ENCODE measurements around the gene SLCO2B1.

SLCO2B1 gene

DNA sequence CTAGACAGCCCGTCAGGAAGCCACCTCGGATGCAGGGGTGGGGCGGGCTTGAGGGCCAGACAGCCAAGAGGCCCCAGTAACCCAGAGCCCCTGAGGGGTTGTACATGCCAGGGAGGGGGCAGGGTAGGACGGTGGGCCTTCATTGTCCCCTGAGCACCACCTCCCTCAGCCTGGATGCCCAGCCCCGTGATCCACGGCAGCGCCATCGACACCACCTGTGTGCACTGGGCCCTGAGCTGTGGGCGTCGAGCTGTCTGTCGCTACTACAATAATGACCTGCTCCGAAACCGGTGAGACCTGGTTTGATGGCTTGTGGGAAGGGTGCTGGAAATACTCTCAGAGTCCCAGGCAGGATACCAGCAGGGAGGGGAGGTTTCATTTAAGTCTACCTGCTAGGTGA is 52.2 kb downstream of the SLCO2B1 start:
- in situ Hi-C loops (cut with HindIII; ENCODE audit: low pct_ligation_motif_present, low pct_unique_long_range_greater_than_20kb, low sequenced_read_pairs) = no loop called here
- no peak for DNase-seq

GRCh38 chr11:75203641-75204011 is 52.7 kb downstream of the SLCO2B1 start:
- in situ Hi-C loops (cut with HindIII; ENCODE audit: low pct_ligation_motif_present, low pct_unique_long_range_greater_than_20kb, low sequenced_read_pairs) = no loop called here

GRCh38 chr11:75204012-75204674 is 53.2 kb downstream of the SLCO2B1 start:
- DNase-seq = no peak
- in situ Hi-C loops (cut with HindIII; ENCODE audit: low pct_ligation_motif_present, low pct_unique_long_range_greater_than_20kb, low sequenced_read_pairs) = no loop called here

More at GRCh38 chr11:75203641-75204011, 52.7 kb downstream of the SLCO2B1 start:
- no peak for DNase-seq

GRCh38 chr11:75204685-75205563 is 54.0 kb downstream of the SLCO2B1 start:
- DNase-seq = peak; percentile 79
- in situ Hi-C loops (cut with HindIII; ENCODE audit: low pct_ligation_motif_present, low pct_unique_long_range_greater_than_20kb, low sequenced_read_pairs) = no loop called here

- DNase-seq = no peak
- in situ Hi-C loops (cut with HindIII; ENCODE audit: low pct_ligation_motif_present, low pct_unique_long_range_greater_than_20kb, low sequenced_read_pairs) = no loop called here
These were observed 54.7 kb downstream of the SLCO2B1 start for GRCh38 chr11:75205564-75206020.

GRCh38 chr11:75208446-75208845 is 57.5 kb downstream of the SLCO2B1 start:
- in situ Hi-C loops (cut with HindIII; ENCODE audit: low pct_ligation_motif_present, low pct_unique_long_range_greater_than_20kb, low sequenced_read_pairs) = no loop called here
- DNase-seq = no peak

DNA sequence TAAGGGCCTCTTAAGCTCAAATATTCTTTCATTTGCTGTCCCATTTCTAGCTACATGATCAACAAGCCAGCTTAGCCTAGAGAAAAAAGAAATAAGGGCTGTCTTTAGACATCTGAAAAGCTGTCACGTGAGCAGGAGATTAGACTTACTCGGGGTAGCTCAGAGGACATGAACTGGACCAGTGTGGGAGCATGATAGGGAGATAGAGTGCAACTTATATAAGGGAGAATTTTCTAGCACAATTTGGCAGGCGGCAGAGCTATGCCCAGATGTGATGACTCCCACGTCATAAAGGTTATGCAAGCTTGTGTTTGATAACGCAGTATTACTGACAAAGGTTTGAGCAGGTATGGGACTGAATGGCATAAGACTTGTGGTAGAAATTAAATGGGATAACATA is 61.5 kb downstream of the SLCO2B1 start:
- in situ Hi-C loops (cut with HindIII; ENCODE audit: low pct_ligation_motif_present, low pct_unique_long_range_greater_than_20kb, low sequenced_read_pairs) = no loop called here
- no peak for DNase-seq

- DNase-seq = peak; percentile 81
- in situ Hi-C loops (cut with HindIII; ENCODE audit: low pct_ligation_motif_present, low pct_unique_long_range_greater_than_20kb, low sequenced_read_pairs) = no loop called here
These were observed 63.5 kb downstream of the SLCO2B1 start for GRCh38 chr11:75214411-75214821.

GRCh38 chr11:75214843-75215242 is 63.9 kb downstream of the SLCO2B1 start:
- no peak for DNase-seq

DNA sequence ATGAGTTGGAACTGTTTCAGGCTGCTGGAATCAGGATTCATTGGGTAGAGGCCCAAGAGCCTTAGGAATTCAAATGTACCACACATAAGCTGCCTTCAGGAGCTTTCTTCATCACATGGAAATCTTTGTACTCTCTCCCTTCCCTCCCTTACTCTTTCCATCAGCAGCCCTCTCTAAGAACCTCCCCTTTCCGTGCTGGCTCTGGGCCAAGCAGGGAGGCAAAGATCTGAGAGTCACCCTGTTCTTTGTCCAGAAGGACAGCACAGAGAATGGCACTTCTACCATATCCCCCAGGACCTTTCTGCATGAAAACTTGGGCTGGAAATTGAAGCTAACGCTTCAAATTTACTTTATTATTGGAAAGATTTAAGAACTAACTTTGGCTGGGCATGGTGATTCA is 69.0 kb downstream of the SLCO2B1 start:
- in situ Hi-C loops (cut with HindIII; ENCODE audit: low pct_ligation_motif_present, low pct_unique_long_range_greater_than_20kb, low sequenced_read_pairs) = no loop called here
- no peak for DNase-seq

More at GRCh38 chr11:75214843-75215242, 63.9 kb downstream of the SLCO2B1 start:
- in situ Hi-C loops (cut with HindIII; ENCODE audit: low pct_ligation_motif_present, low pct_unique_long_range_greater_than_20kb, low sequenced_read_pairs) = no loop called here

GRCh38 chr11:75223954-75224643 is 73.2 kb downstream of the SLCO2B1 start:
- no peak for DNase-seq
- in situ Hi-C loops (cut with HindIII; ENCODE audit: low pct_ligation_motif_present, low pct_unique_long_range_greater_than_20kb, low sequenced_read_pairs) = no loop called here

GRCh38 chr11:75225794-75226193 is 74.9 kb downstream of the SLCO2B1 start:
- in situ Hi-C loops (cut with HindIII; ENCODE audit: low pct_ligation_motif_present, low pct_unique_long_range_greater_than_20kb, low sequenced_read_pairs) = no loop called here
- no peak for DNase-seq

- in situ Hi-C loops (cut with HindIII; ENCODE audit: low pct_ligation_motif_present, low pct_unique_long_range_greater_than_20kb, low sequenced_read_pairs) = no loop called here
- no peak for DNase-seq
These were observed 78.6 kb downstream of the SLCO2B1 start for GRCh38 chr11:75229466-75229865.

DNA sequence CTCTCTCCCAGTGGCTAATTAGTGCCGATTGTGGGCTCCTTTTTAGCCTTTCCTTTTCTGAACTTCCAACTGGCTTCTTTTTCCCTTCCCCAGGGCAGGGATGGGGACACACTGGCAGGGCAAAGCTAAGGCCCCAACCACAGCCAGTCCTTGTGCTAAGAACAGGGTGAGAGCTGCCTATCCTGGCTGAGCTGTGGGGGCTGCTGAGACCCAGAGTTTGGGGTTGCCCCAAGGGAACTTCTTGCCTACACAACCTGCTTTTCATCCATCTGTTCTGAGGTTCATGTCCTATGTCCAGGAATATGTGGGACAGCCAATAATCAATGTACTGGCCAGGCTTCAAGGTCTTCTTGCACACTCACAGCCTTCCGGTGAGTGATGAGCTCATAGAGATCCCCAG is 79.7 kb downstream of the SLCO2B1 start:
- in situ Hi-C loops (cut with HindIII; ENCODE audit: low pct_ligation_motif_present, low pct_unique_long_range_greater_than_20kb, low sequenced_read_pairs) = no loop called here
- no peak for DNase-seq

DNA sequence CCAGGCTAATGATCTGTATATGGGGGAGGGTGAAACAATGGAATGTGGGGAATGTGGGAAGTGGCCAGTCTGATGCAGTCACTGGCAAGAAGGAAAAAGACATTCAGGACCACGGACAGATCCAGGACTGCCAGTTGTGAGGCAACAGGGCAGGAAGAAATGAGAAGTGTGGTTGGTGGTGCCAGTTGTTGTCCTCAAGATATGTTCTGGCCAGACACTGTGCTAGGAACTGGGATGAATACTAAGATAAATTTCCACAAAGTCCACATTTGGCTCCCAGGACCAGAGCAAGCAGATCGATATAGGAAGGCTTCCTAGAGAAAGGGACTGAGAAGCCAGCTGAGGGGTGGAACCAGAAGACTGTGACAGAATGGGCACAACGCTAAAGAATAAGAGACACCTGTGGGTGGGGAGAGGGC is 82.9 kb downstream of the SLCO2B1 start:
- peak; percentile 64 for DNase-seq
- in situ Hi-C loops (cut with HindIII; ENCODE audit: low pct_ligation_motif_present, low pct_unique_long_range_greater_than_20kb, low sequenced_read_pairs) = no loop called here

DNA sequence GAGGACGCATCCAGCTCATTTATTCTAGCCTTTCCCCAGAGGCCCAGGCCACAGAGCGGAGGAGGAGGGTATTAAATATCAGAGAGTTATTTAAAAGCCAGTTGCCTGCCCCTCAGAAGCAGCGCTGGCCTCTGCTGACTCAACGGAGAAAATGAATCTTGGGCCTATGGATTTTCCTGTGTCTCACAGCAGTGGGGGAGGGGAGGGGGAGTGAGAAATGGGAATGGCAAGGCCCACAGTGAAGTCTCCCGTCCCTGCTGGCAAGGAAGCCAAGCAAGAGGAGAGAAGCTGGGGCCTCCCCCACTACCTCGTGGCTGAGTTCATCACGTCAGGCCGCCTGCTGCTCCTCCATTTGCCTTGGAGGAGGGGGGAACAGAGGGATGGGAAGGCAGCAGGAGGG is 85.2 kb downstream of the SLCO2B1 start:
- in situ Hi-C loops (cut with HindIII; ENCODE audit: low pct_ligation_motif_present, low pct_unique_long_range_greater_than_20kb, low sequenced_read_pairs) = no loop called here
- no peak for DNase-seq

- no peak for DNase-seq
- in situ Hi-C loops (cut with HindIII; ENCODE audit: low pct_ligation_motif_present, low pct_unique_long_range_greater_than_20kb, low sequenced_read_pairs) = no loop called here
These were observed 86.1 kb downstream of the SLCO2B1 start for GRCh38 chr11:75237050-75237449.

DNA sequence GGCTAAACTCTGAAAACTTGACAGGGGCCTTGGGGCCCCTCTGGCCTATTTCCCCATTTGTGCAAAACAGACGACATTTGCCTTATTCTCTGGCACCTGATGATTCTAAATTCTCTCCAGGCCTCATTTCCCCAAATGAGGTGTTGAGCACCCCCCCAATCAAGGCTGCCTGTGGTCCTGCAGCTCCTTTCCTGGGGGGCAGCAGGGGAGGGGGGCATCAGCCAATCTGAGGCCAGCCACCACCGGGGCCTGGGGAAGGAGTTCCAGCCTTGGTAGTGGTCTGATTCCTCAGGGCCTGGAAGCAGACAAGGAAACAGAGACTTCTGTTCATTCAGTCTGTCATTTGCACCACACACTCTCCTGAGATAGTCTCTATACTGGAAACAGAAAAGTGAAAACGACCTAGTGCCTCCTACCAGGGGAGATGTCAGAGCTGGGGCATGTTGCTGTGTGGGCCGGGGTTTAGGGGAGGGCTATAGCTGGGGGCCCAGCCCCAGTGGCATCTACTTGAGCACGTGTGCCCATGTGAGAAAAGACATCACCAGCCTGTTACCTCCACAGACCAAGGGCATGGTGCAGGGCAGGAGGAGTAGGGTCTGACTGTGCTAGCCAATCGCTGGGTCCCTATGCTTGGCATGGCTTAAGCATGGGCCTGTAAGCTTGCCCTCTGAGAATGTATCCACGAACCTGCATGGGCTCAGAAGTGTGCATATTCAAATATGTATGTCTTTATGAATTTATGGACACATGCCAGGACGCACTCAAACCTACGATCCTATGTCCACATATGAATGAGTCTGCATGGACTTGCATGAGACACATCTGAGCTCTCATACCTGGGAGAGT is 87.9 kb downstream of the SLCO2B1 start:
- in situ Hi-C loops (cut with HindIII; ENCODE audit: low pct_ligation_motif_present, low pct_unique_long_range_greater_than_20kb, low sequenced_read_pairs) = no loop called here
- no peak for DNase-seq
